ENCODE measurements around the gene POLN. TPM values are rescaled to one million over a fixed set of nuclear protein-coding genes. Genes with fewer than 3 reads are reported as not detected.

The POLN gene
- total RNA-seq, 1 donor from 2014 or later: 3.4 TPM

DNA sequence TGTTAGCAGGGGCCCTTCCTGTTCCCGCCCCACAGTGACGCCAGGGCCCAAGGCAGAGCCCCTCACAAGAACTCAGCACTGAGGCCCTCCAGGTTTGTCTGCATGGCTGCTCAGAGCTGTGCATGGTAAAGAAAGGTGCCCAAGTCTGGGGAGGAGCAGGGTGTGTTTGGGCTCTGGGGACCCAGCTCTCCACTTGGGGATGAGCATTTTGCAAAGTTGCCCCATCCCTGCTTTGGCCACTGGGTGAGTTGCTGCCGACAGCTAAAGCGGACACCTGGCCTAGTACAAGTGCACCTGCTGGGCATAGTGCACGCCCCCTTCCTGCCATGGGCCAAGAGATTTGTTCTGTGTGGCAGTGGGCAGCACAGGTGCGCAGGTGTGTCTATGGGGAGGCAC, 22.0 kb upstream of the POLN start:
- DNase-seq (ENCODE audit: low read depth in 2 of 2): no peak

DNA sequence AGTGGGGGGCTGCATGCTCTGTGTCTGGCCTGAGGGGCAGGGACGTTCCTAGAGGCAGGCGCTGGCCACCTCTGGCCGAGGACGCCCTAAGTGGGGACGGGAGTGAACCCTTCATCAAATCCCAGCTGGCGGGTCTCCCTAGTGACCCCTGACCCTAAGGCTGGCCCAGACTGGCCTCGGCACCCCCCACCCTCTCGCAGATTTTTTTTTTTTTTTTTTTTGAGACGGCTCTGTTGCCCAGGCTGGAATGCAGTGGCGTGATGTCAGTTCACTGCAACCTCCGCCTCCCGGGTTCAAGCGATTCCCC, 21.0 kb upstream of the POLN start:
- no peak for DNase-seq (ENCODE audit: low read depth in 2 of 2)

- DNase-seq (ENCODE audit: low read depth in 2 of 2): peak; percentile 100
Observed at GRCh38 chr4:2262145-2262943, 20.4 kb upstream of the POLN start.

DNA sequence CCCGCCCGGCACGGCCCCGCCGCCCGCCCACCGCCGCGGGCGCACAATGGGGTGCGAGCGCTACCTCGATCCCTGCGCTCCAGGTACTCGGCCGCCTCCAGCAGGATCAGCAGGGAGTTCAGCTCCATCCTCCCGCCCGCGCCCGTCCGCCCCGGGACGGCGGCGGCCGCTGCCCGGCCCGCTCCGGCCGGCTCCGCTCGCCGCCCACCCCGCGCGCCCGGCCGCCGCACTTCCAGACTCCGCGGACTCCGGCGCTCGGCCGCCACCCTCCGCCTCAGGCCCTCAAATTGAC, 19.9 kb upstream of the POLN start, which contains the start of gene MXD4:
Gene MXD4 (minus strand): TSS at position 257 of the 292 bp plus-strand sequence. CDS start 129 bp downstream, at position 128.
- no peak for DNase-seq (ENCODE audit: low read depth in 2 of 2)

- DNase-seq (ENCODE audit: low read depth in 2 of 2): peak; percentile 63 to 65
Observed at GRCh38 chr4:2261110-2261852, 19.4 kb upstream of the POLN start.

- no peak for DNase-seq (ENCODE audit: low read depth in 2 of 2)
Observed at GRCh38 chr4:2260344-2261109, 18.6 kb upstream of the POLN start.

DNA sequence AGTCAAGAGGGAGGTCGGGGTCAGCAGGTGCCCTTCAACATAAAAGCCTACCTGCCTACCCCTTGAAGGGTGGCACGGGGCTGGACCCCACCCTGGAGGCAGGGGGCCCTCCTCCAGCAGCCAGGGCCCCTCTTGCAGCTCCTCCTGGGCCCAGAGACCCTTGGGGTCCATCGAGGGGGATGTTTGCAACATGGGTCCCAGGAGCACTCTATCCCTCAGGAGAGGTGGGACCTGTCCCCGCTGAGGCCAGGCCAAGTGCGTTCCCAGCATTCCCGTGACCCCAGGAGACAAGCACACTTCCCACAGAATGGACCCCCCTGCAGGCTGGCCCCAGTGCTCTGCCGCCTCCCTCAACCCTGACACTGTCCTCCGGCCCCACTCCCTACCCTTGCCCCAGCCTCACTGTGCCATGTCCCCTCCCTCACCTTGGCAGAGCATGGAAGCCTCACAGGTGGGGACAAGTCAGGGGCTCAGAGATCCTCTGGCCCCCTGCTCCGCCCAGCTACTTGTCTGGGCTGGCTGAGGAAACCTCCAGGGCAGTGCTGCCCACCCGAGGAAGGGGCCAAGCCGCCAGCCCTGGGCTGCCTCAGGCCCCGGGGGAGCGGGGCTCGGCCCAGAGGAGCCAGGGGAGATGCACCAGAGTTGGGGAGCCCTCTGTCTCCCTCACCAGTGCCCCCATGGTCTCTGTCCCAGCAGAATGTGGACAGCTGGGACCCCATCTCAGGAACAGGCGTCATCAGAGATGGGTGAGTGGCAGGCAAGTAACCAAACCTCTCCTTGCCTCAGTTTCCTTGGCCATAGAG, 17.8 kb upstream of the POLN start:
- no peak for DNase-seq (ENCODE audit: low read depth in 2 of 2)

GRCh38 chr4:2259036-2259540, 17.2 kb upstream of the POLN start:
- no peak for DNase-seq (ENCODE audit: low read depth in 2 of 2)

DNA sequence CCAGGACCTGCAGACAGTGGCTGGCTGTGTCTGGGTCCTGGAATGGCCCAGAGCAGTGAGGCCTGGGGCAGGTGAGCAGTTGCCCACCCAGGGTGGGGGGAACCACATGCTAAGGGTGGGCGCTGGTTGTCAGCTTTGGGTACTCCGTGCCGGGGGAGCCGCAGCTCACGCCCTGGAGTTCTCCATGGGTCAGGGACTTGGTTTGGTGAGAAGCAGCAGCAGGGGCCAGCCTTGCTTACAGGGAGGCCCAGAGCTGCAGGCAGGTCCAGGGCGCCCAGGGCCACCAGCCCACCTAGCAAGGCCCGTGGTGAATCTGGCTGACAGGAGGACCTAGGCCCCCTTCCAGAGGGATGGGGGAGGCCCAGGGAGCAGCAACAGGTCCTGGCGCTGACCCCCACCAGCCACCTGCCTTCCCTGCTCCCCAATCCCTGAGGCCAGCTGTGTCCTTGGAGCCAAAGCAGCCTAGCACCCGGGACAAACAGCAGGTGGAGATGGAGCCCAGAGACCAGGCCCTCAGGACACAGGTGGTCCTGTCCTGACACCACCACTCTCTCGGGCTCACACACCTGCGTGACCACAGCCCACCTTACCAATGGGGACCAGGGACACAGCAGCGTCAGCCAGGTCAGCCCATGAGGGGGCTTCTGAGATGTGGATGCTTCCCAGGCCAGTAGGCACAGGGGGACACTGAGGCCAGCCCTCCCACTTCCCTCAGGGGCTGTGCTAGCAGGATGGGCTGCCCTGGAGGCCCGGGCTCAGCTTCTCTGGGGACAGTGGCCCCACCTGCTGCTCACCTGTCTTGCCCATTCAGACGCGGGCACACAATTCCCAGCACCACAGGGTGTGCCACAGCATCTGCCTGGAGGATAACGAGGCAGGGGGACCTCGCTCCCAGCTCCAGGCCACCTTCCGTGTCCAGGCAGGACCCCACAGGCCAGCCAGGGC, 16.4 kb upstream of the POLN start:
- no peak for DNase-seq (ENCODE audit: low read depth in 2 of 2)

DNA sequence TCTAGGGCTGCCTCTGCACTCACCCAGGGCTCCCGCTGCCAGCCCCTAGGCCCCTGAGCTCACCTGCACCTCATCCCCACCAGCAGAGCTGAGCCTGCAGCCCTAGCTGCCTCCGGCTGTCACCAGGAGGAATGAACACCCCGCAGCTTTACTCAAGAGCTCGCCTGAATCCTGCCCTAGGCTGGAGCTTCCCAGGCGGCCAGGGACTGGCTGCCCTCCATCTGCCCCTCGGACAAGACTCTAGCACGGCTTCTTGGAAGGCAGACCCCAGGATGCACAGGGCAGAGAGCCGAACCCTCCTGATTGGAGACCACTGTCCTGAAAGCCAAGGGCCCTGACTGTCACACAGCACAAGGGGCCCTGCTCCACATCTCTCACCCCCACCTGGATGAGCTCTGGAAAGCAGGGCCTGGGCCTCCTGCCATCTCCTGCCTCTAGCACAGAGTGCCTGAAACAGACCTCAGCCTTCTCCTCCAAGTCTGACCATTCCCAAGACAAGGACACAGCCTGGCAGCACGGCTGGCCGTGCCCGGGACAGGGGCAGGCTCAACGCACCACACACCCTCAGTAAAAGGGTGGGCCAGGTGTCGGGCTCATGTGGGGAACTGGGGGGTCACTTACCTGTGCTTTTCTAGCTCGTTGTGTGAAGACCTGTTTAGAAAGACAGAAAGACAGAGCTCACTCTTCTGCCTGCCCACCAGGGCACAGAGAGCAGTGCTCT, 15.6 kb upstream of the POLN start:
- DNase-seq (ENCODE audit: low read depth in 2 of 2): no peak

DNA sequence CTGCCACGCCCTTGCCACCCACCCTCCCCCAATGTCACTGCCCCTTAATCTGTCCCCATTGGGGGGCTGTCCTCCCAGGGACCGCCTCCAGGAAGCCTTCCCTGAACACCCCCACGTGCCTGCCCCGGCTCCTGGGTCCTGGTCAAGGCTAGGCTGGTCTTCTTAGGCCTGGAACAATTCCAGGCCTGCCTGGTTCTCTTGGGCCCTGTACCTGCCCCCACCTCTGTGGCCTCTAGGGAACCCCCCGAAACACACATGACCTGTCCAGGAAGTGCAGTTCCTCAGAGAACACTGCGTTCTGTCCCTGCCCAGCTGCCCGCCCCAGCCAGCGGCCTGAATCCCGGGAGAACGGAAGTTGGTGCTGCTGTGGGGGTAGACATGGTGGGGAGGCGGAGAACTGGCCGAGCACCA, 14.9 kb upstream of the POLN start:
- DNase-seq (ENCODE audit: low read depth in 2 of 2): peak; percentile 35 to 64

DNA sequence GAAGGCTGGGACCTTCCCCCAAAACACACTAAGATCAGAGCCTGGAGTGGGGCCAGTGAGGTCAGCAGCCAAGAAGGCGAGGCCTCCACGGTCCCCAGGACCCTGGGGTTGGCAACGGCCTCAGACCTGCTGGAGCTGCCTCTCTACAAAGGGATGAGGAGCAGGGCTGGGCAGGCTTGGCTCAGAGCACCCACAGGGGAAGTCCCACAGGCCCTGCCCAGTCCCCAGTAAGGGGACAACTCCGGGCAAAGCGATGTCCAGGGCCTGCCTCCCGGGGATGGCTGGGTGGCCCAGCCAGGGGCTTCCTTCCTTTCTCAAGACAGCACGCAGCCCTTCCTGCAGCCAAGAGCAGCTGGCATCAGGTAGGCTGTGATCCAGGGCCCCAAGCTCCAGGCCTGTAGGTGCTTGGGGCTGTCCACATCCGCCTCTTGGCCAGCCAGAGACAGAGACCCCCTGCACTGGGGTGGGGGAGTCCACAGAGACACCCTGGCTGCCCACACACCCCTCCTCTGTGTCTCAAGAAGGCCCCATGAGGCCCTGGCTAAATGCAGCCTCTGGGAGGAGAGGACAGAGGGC, 14.3 kb upstream of the POLN start:
- DNase-seq (ENCODE audit: low read depth in 2 of 2): no peak

DNA sequence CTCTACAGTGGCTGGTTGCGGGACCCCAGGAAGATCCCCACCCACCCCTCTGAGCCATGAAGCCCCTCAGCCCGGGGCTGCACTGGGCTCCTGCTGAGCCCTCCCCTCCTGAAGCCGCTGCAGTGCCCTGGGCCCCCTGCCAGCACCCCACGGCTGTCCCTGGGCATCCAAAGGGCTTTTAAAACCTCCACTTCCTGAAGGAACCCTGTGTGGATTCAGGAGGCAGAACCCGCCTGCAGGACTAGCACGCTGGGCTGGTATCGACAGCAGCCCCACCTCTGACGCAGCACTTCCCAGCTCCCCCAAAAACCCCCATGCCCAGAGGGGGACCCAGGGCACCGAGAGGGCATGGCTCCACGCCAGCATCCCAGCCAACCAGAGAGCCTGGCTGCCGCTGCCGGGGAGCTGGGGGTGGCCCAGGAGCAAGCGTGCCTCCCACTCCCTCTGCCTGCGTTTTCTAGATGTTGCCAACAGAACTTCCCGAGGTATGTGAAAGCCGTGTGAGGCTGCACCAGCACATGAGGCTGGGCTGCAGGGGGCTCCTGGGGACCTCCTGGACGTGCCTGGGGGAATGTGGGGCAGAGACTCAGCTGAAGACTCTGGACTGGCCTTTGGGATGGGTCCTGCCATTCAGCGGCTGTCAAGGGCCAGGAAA, 13.7 kb upstream of the POLN start:
- peak; percentile 38 to 48 for DNase-seq (ENCODE audit: low read depth in 2 of 2)

GRCh38 chr4:2254665-2255500, 13.0 kb upstream of the POLN start:
- no peak for DNase-seq (ENCODE audit: low read depth in 2 of 2)

DNA sequence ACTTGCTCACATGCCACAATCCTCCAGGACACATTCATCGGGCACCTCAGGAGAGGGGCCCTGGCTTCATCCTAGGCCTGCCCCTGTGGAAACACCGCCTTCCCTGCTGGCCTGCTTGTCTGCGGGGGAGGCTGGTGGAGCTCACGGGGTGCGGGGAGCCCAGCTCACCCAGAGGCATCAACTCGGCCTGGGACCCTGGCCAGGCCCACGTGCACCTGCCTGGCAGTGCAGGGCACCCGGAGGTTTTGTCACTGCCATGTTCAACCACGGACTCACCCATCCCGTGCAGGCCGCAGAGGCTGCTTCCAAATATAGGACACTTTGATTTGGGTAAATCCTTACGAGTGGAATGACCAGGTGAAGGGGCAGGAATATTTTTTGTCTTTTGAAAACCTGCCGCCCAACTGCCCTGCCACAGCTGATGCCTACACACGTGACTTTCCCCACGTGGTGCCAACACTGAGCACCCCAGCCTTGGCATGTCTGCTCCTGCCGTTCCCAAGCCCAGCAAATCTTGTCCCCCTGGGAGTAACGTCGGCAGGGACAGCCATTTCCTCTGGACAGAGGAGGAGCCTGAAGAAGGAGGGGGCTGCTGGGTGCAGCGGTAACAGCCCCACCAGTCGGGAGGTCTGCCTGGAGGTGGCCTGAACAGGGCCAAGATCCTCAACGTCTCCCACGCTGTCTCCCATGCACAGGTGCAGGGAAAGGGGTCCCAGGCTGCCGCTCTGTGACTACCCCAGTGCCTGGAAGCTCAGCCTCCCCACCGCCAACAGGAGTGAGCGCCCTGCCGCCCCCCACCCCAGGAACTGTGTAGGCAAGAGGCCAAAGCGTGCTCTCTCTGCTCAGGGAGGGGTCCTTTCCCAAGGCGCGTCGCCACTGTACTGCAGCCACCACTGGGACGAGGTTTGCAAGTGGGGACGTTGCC, 11.5 kb upstream of the POLN start:
- DNase-seq (ENCODE audit: low read depth in 2 of 2): no peak

DNA sequence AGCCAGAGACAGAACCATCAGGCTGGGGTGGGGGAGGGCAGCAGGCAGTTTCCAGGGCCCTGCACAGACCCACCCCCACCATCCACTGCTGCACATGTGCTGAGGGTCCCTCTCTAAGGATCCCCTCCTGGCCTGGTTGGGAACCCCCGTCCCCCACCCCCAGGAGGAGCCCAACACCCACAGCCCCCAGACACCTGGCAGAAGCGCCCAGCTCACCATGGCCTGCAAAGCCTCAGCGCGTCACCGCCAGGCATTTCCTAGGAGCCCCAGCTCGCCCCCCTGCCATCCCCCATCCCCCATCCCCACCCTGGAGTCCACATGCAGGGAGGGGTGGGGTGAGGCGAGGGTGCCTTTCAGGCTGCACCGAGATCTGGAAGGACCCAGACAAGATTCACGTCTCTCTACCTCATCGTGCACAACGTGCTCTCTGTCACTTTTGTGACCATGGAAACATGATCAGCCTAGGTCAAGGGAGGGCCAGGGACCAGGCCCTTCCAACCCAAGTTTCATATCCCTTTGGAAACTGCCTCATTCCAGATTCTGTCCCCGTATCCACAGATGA, 10.7 kb upstream of the POLN start:
- no peak for DNase-seq (ENCODE audit: low read depth in 2 of 2)
